DOHH2 (cell line): ENCODE data around the gene FRMD7.

Experiments
- H3F3A ChIP-seq: fragments of 200-600 bp; sonication (generic), shearing (Covaris generic); 2 replicates; pipeline ENCODE4 v1.6.0; 2016; ENCODE audit warnings: antibody characterized with exemption, mild to moderate bottlenecking; ENCODE audit not compliant: control insufficient read depth, insufficient read depth
- H3K27ac ChIP-seq: fragments of 200-600 bp; sonication (generic); 2 replicates; pipeline ENCODE4 v1.5.1; 2014; ENCODE audit warnings: low read depth, mild to moderate bottlenecking, low read length, moderate library complexity
- H3K27me3 ChIP-seq: fragments of 200-600 bp; sonication (generic); 2 replicates; pipeline ENCODE4 v1.6.1; 2014; ENCODE audit warnings: mild to moderate bottlenecking, low read length, mixed read lengths; ENCODE audit not compliant: control insufficient read depth
- H3K36me3 ChIP-seq: fragments of 200-600 bp; sonication (generic); 2 replicates; pipeline ENCODE4 v1.6.1; 2014; ENCODE audit warnings: mild to moderate bottlenecking, low read length, moderate library complexity, mixed read lengths; ENCODE audit not compliant: control insufficient read depth
- H3K4me1 ChIP-seq: fragments of 200-600 bp; sonication (generic); 2 replicates; pipeline ENCODE4 v1.6.1; 2014; ENCODE audit warnings: mild to moderate bottlenecking, low read length, mixed read lengths; ENCODE audit not compliant: control insufficient read depth
- H3K4me2 ChIP-seq: fragments of 200-600 bp; sonication (generic); 2 replicates; pipeline ENCODE4 v1.6.0; 2014; ENCODE audit warnings: mild to moderate bottlenecking, low read length, moderate library complexity
- H3K4me3 ChIP-seq: fragments of 200-600 bp; sonication (generic); 2 replicates; pipeline ENCODE4 v1.5.1; 2014; ENCODE audit warnings: mild to moderate bottlenecking, low read length, mixed read lengths
- H3K79me2 ChIP-seq: fragments of 200-600 bp; sonication (generic); 2 replicates; pipeline ENCODE4 v1.6.1; 2014; ENCODE audit warnings: mild to moderate bottlenecking, low read length, mixed read lengths; ENCODE audit not compliant: control insufficient read depth
- H3K9me2 ChIP-seq: fragments of 200-600 bp; sonication (generic); replicated peaks from 2 replicates; pipeline ENCODE4 v1.6.1; 2014; ENCODE audit warnings: mild to moderate bottlenecking, low read length, mixed read lengths; ENCODE audit not compliant: control insufficient read depth
- H3K9me3 ChIP-seq: fragments of 200-600 bp; sonication (generic); 2 replicates; pipeline ENCODE4 v1.6.1; 2014; ENCODE audit warnings: antibody characterized with exemption, low read length, mixed read lengths; ENCODE audit not compliant: control insufficient read depth, insufficient read depth
- H4K20me1 ChIP-seq: fragments of 200-600 bp; sonication (generic); 2 replicates; pipeline ENCODE4 v1.6.0; 2014; ENCODE audit warnings: low read depth, mild to moderate bottlenecking, antibody characterized with exemption, low read length, moderate library complexity; ENCODE audit not compliant: control insufficient read depth, insufficient read depth
- CTCF ChIP-seq: fragments of 200-600 bp; sonication (generic); IDR thresholded peaks from one replicate; pipeline ENCODE4 v1.5.1; 2014; ENCODE audit warnings: antibody characterized with exemption, mild to moderate bottlenecking, low read depth, low read length; ENCODE audit not compliant: poor library complexity, severe bottlenecking
- EZH2phosphoT487 ChIP-seq: fragments of 200-600 bp; sonication (generic); IDR thresholded peaks from 2 replicates; pipeline ENCODE4 v1.6.1; 2017; ENCODE audit warnings: borderline replicate concordance, mild to moderate bottlenecking, antibody characterized with exemption, low read length, moderate library complexity, mixed read lengths

FRMD7 gene

GRCh38 chrX:132118358-132118757 lies 9.5 kb downstream of the FRMD7 start:
- Histone ChIP-seq H3K79me2 (no peaks in the 10 kb centered on the region), H3K36me3 (no peaks in the 10 kb centered on the region), H3K27me3 (no peaks in the 10 kb centered on the region), H3K27ac (no peak overlapping the region), H3K4me3 (no peak overlapping the region), H3K9me2 (no peaks in the 10 kb centered on the region), H3K4me1 (no peaks in the 10 kb centered on the region), H3K4me2 (no peak overlapping the region), H4K20me1 (no peaks in the 10 kb centered on the region), H3K9me3 (no peaks in the 10 kb centered on the region), H3F3A (no peaks in the 10 kb centered on the region)
- no peak for TF ChIP-seq CTCF
- no peak for TF ChIP-seq EZH2phosphoT487

DNA sequence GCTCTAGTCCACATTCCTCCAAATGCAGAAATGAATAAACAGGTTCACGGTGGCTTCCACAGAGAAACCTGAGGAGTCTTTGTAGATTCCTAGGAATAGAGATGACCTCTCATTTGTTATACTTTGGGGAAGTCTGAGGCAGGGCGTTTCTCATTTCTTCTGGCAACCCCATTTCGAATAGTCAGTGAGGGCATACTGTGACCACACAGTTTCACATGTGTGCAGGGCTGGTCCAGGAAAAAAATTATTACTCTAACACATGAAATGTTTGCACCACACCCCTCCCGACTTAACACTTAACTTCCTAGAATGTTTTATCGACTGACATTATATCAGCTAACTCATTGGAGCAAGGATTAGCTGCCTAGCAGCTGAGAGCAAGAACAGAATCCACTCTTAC lies 12.0 kb downstream of the FRMD7 start:
- Histone ChIP-seq H3F3A (no peaks in the 10 kb centered on the region), H3K9me3 (no peaks in the 10 kb centered on the region), H3K4me3 (no peak overlapping the region), H3K4me1 (no peaks in the 10 kb centered on the region), H3K27me3 (no peaks in the 10 kb centered on the region), H3K9me2 (no peaks in the 10 kb centered on the region), H4K20me1 (no peaks in the 10 kb centered on the region), H3K36me3 (no peaks in the 10 kb centered on the region), H3K79me2 (no peaks in the 10 kb centered on the region), H3K4me2 (no peak overlapping the region), H3K27ac (no peak overlapping the region)
- no peak for TF ChIP-seq EZH2phosphoT487
- TF ChIP-seq CTCF = no peak

DNA sequence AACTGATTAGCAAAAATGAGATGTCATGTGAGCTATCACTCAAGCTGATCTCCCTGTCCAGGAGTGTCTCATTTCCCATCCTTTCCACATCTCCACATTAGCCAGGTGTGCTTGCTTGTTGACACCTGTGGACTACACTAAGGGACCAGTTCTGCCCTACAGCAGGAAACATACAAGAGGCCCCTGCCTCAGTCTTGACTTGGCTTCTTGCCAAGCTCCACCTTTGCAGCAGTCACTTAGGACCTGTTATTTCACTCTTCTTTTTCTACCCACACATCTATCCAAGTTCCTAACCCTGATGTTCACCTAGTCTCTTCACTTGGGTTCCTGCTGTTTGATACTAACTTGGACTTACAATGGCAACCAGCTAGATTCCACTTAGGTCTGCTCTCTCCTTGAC lies 13.2 kb downstream of the FRMD7 start:
- H3K4me2 ChIP-seq = no peak overlapping the region
- no peaks in the 10 kb centered on the region for H3K4me1 ChIP-seq
- H3K79me2 ChIP-seq = no peaks in the 10 kb centered on the region
- H4K20me1 ChIP-seq = no peaks in the 10 kb centered on the region
- H3K9me2 ChIP-seq = no peaks in the 10 kb centered on the region
- H3K9me3 ChIP-seq = no peaks in the 10 kb centered on the region
- no peaks in the 10 kb centered on the region for H3K36me3 ChIP-seq
- TF ChIP-seq CTCF (no peak), EZH2phosphoT487 (no peak)
- H3K27ac ChIP-seq = no peak overlapping the region
- H3F3A ChIP-seq = no peaks in the 10 kb centered on the region
- no peaks in the 10 kb centered on the region for H3K27me3 ChIP-seq
- H3K4me3 ChIP-seq = no peak overlapping the region

GRCh38 chrX:132107291-132107690 lies 20.5 kb downstream of the FRMD7 start:
- Histone ChIP-seq H3K79me2 (no peaks in the 10 kb centered on the region), H3K4me3 (no peak overlapping the region), H3K36me3 (no peaks in the 10 kb centered on the region), H3K9me2 (no peaks in the 10 kb centered on the region), H3K4me2 (no peak overlapping the region), H3F3A (no peaks in the 10 kb centered on the region), H3K27me3 (no peaks in the 10 kb centered on the region), H3K27ac (no peak overlapping the region), H3K9me3 (no peaks in the 10 kb centered on the region), H4K20me1 (no peaks in the 10 kb centered on the region), H3K4me1 (no peaks in the 10 kb centered on the region)
- TF ChIP-seq CTCF (no peak), EZH2phosphoT487 (no peak)
